MM.1S (cell line): ENCODE measurements around the gene GPR35.

Source experiments
- DNase-seq: peaks from one replicate; pipeline ENCODE4 v3.0.0-alpha.2; 2015
- H2AFZ ChIP-seq: fragments of 300-600 bp; sonication (generic); 2 replicates; pipeline ENCODE4 v1.6.0; 2016; ENCODE audit warnings: antibody characterized with exemption, low read length
- H3F3A ChIP-seq: fragments of 300-600 bp; sonication (generic); 2 replicates; pipeline ENCODE4 v1.6.1; 2016; ENCODE audit warnings: mild to moderate bottlenecking, antibody characterized with exemption, low read length, moderate library complexity, mixed read lengths; ENCODE audit not compliant: insufficient read depth
- H3K27ac ChIP-seq: fragments of 300-600 bp; sonication (generic); 2 replicates; pipeline ENCODE4 v1.5.1; 2016; ENCODE audit warnings: mild to moderate bottlenecking, low read length
- H3K27me3 ChIP-seq: fragments of 300-600 bp; sonication (generic); replicated peaks from 2 replicates; pipeline ENCODE4 v1.6.0; 2016; ENCODE audit warnings: low read length; ENCODE audit not compliant: insufficient read depth
- H3K36me3 ChIP-seq: fragments of 300-600 bp; sonication (generic); replicated peaks from 2 replicates; pipeline ENCODE4 v1.6.1; 2016; ENCODE audit warnings: mild to moderate bottlenecking, low read length, mixed read lengths; ENCODE audit not compliant: insufficient read depth
- H3K4me1 ChIP-seq: fragments of 300-600 bp; sonication (generic); 2 replicates; pipeline ENCODE4 v1.6.1; 2016; ENCODE audit warnings: low read length, mixed read lengths
- H3K4me2 ChIP-seq: fragments of 300-600 bp; sonication (generic); 2 replicates; pipeline ENCODE4 v1.6.0; 2016; ENCODE audit warnings: low read depth, low read length
- H3K4me3 ChIP-seq: fragments of 300-600 bp; sonication (generic); 2 replicates; pipeline ENCODE4 v1.5.1; 2016; ENCODE audit warnings: low read length, mixed read lengths
- H3K79me2 ChIP-seq: fragments of 300-600 bp; sonication (generic); 2 replicates; pipeline ENCODE4 v1.6.1; 2016; ENCODE audit warnings: mixed run types, low read length, mixed read lengths
- H3K9ac ChIP-seq: fragments of 300-600 bp; sonication (generic); 2 replicates; pipeline ENCODE4 v1.6.1; 2016; ENCODE audit warnings: low read length, mixed read lengths
- H3K9me2 ChIP-seq: fragments of 300-600 bp; sonication (generic); replicated peaks from 2 replicates; pipeline ENCODE4 v1.6.1; 2016; ENCODE audit warnings: mild to moderate bottlenecking, low read length, mixed read lengths; ENCODE audit not compliant: insufficient read depth
- H3K9me3 ChIP-seq: fragments of 300-600 bp; sonication (generic); replicated peaks from 2 replicates; pipeline ENCODE4 v1.6.1; 2016; ENCODE audit warnings: mild to moderate bottlenecking, low read length, mixed read lengths; ENCODE audit not compliant: insufficient read depth
- H4K20me1 ChIP-seq: fragments of 300-600 bp; sonication (generic); 2 replicates; pipeline ENCODE4 v1.6.1; 2016; ENCODE audit warnings: mild to moderate bottlenecking, low read length, moderate library complexity, mixed read lengths; ENCODE audit not compliant: insufficient read depth
- EZH2 ChIP-seq: fragments of 300-600 bp; sonication (generic); optimal IDR thresholded peaks from 2 replicates; pipeline ENCODE3; 2017; ENCODE audit warnings: low read depth, mild to moderate bottlenecking, antibody characterized with exemption, low read length, mixed read lengths
- EZH2phosphoT487 ChIP-seq: fragments of 300-600 bp; sonication (generic); IDR thresholded peaks from 2 replicates; pipeline ENCODE4 v1.6.1; 2018; ENCODE audit warnings: antibody characterized with exemption, low read length
- TF ChIP-seq, protein P1 (sequence below): fragments of 300-600 bp; sonication (generic); IDR thresholded peaks from 2 replicates; pipeline ENCODE4 v1.5.1; 2016; ENCODE audit warnings: antibody characterized with exemption, low read length, mixed read lengths

Gene GPR35

DNA sequence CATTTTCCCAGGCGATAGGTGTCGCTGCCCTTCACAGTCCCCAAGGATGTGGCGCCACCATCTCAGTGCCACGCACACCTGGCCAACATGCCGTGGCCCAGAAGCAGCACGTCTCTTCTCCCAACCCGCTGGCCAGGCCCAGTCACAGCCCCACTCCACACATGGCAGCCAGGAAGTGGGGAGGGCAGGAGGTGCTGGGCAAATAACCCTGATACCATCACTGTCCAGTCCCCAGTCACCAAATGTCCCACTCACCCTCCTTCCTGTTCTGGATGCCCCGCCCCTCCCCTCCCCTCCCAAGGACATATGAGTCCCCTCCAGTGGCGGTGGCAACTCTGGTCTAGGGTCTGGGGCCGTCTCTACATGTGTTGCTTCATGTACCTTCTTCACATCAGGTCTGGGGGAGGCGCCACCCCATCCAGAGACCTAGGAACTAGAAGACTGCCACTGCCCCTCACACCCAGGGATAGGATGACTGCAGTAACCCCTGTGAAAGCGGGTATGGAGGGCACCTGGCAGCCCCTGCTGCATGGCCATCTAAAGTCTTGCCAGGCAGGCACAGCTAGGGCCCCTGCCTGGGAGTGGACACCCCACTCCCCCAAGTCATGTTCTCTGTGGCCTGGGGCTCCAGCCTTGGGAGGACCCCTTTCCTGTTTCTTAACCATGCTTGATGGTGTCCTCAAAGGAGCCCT lies 46.1 kb upstream of the GPR35 start:
- H3K4me1 ChIP-seq: peaks cover 48% of the 10 kb centered on the region
- H2AFZ ChIP-seq: no peak overlapping the region
- H3K36me3 ChIP-seq: no peaks in the 10 kb centered on the region
- H3K9ac ChIP-seq: peak overlapping the region; percentile 55
- no peaks in the 10 kb centered on the region for H4K20me1 ChIP-seq
- peaks cover 33% of the 10 kb centered on the region for H3F3A ChIP-seq
- peak overlapping the region; percentile 35; the same call in 1 of the 2 replicates for H3K4me2 ChIP-seq
- no peaks in the 10 kb centered on the region for H3K9me3 ChIP-seq
- no peak for TF ChIP-seq EZH2phosphoT487
- TF ChIP-seq EZH2: no peak
- TF ChIP-seq, protein P1, sequence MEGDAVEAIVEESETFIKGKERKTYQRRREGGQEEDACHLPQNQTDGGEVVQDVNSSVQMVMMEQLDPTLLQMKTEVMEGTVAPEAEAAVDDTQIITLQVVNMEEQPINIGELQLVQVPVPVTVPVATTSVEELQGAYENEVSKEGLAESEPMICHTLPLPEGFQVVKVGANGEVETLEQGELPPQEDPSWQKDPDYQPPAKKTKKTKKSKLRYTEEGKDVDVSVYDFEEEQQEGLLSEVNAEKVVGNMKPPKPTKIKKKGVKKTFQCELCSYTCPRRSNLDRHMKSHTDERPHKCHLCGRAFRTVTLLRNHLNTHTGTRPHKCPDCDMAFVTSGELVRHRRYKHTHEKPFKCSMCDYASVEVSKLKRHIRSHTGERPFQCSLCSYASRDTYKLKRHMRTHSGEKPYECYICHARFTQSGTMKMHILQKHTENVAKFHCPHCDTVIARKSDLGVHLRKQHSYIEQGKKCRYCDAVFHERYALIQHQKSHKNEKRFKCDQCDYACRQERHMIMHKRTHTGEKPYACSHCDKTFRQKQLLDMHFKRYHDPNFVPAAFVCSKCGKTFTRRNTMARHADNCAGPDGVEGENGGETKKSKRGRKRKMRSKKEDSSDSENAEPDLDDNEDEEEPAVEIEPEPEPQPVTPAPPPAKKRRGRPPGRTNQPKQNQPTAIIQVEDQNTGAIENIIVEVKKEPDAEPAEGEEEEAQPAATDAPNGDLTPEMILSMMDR: no peak
- no peak overlapping the region for H3K4me3 ChIP-seq
- H3K27ac ChIP-seq: peak overlapping the region; percentile 99
- no peaks in the 10 kb centered on the region for H3K9me2 ChIP-seq
- DNase-seq: no peak
- H3K79me2 ChIP-seq: peaks cover 29% of the 10 kb centered on the region
- H3K27me3 ChIP-seq: no peaks in the 10 kb centered on the region

DNA sequence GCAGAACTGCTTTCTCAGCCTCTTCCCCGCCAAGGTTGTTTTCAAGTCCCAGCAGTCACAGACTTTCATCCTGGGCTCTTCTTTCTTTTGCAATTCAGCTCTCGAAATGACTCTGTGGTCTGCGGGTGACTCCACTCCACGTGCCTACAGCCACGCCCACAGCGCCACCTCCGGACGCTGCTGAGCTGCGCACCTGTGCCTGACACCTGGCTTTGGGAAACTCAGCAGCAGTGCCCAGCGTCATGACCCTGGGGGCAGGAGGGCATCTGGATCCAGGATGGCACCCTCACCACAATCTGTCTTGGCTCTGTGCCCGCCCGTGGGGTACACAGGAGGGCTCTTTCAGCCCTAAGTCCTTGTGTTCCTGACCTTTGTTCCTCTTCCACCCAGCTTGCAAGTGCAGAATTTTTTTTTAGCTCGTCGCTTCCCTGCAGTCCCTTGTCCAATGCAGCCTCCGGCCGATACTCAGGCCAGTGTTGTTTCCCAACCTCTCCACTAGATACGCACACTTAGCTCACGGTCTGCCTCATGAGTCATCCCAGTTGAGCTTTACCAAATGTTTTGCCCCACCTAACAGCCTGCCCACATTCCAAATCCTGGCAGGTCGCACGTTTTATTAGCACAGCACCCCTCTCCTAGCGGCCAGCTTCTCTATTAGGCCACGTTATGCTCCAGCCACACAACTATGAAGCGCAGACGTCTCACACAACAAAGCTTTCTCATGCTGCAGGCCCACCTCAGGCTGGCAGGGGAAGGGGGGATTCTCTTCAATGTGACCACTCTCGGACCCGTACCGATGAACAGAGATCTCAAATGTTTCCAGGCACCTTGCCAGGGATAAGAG lies 45.3 kb upstream of the GPR35 start:
- Histone ChIP-seq H4K20me1 (no peaks in the 10 kb centered on the region), H3K4me3 (no peak overlapping the region)

DNA sequence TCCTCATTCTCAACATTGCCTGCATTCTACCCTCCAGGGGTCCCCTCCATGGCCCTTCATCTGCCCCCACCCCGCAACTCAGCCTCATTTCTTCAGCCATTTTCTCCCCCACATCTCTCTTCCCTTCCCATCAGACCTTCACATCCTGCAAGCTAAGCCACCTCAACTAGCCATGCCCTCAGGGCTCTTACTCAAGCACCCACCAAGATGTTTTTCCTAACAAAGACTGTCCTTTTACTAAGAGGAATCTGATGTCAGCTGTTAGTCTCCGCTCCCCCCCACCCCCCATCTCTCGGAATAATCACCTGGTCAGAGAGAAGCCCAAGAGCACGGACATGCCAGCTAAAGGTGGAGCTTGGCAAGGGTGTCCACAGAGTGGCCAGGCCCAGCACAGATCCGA lies 43.5 kb upstream of the GPR35 start:
- H4K20me1 ChIP-seq: no peaks in the 10 kb centered on the region
- H3K79me2 ChIP-seq: peaks cover 38% of the 10 kb centered on the region
- H3K9me3 ChIP-seq: no peaks in the 10 kb centered on the region
- H3K9ac ChIP-seq: no peak overlapping the region
- no peak overlapping the region for H2AFZ ChIP-seq
- H3K4me1 ChIP-seq: peaks cover 55% of the 10 kb centered on the region
- no peak overlapping the region for H3K4me2 ChIP-seq
- no peak for DNase-seq
- no peak overlapping the region for H3K4me3 ChIP-seq
- no peaks in the 10 kb centered on the region for H3K27me3 ChIP-seq
- H3F3A ChIP-seq: peaks cover 50% of the 10 kb centered on the region
- no peak overlapping the region for H3K27ac ChIP-seq
- H3K36me3 ChIP-seq: no peaks in the 10 kb centered on the region
- TF ChIP-seq, protein P1: no peak
- TF ChIP-seq EZH2 (no peak), EZH2phosphoT487 (no peak)
- H3K9me2 ChIP-seq: no peaks in the 10 kb centered on the region

More for the DNA sequence above, 45.3 kb upstream of the GPR35 start:
- no peaks in the 10 kb centered on the region for H3K27me3 ChIP-seq
- H3K9me3 ChIP-seq: no peaks in the 10 kb centered on the region
- H3K9ac ChIP-seq: peak overlapping the region; percentile 55
- H3K9me2 ChIP-seq: no peaks in the 10 kb centered on the region
- peak overlapping the region; percentile 99 for H3K27ac ChIP-seq
- H3F3A ChIP-seq: peaks cover 38% of the 10 kb centered on the region
- peak overlapping the region; percentile 35; the same call in 1 of the 2 replicates for H3K4me2 ChIP-seq
- H3K36me3 ChIP-seq: no peaks in the 10 kb centered on the region
- peak; percentile 90 for DNase-seq
- H2AFZ ChIP-seq: no peak overlapping the region
- H3K4me1 ChIP-seq: peaks cover 53% of the 10 kb centered on the region
- no peak for TF ChIP-seq EZH2phosphoT487
- TF ChIP-seq, protein P1: peak; percentile 44
- peaks cover 29% of the 10 kb centered on the region for H3K79me2 ChIP-seq
